Dedifferentiated amniotic fluid mesenchymal stem cell (primary cell): Measurements from ENCODE around the gene TMCC1.
"Not testable (repeated sequence)": the region's sequence is repeated elsewhere in the genome, so short reads cannot be mapped to it uniquely, and the experiment has no call there.

Source experiments
- DNase-seq: peaks from one replicate; pipeline ENCODE4 v3.0.0-alpha.2; 2016; ENCODE audit errors: extremely low spot score

The TMCC1 gene

DNA sequence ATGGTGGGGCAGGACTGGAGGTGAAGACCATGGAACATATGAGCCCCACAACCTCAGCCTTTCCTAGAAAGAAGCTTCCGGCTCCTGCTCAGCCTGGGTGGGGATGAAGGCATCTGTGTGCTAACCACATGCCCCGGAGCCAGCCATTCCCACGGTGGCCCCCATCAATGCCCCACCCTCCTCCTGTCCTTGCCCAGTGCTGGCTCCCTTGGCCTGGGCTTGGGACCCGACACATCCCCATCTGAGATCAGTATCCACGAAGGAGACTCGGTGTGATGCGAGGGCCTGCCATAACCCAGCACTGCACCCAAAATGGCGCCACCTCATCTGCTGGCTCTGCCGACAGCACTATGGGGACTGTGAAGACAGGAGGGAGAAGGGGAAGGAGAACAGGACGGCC is 270.6 kb downstream of the TMCC1 start:
- DNase-seq, result no peak

- DNase-seq, result no peak
These were observed 271.2 kb downstream of the TMCC1 start for GRCh38 chr3:129622226-129622874.

DNA sequence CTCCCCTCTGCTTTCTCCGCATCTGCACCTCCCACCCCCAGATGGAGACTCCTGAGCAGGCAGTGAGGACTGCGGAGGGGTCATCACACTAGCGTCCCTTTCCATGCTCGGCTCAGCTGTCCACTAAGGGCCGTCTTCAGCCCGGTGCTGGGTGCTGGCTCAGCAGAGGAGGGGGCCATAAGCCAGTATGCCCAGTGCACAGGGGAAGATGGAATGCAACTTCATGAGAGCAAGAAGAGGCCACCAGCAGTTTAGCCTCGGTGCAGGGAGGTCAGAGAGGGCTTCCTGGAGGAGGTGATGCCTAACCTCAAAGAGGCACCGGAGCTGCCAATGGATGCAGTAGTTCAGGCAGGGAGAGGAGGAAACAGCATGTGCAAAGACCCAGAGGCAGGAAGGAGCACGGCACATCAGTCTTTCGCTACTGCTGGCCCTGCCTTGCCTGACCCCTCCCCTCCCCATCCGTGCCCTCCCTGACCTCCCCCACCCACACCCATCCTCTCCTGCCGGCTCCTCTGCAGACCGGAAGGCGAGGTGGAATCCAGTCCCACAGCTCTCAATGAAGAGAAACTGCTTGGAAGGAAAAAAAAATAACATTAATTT is 271.8 kb downstream of the TMCC1 start:
- no peak for DNase-seq

- no peak for DNase-seq
These were observed 272.5 kb downstream of the TMCC1 start for GRCh38 chr3:129620828-129621559.

- no peak for DNase-seq
These were observed 273.8 kb downstream of the TMCC1 start for GRCh38 chr3:129619726-129620162.

DNA sequence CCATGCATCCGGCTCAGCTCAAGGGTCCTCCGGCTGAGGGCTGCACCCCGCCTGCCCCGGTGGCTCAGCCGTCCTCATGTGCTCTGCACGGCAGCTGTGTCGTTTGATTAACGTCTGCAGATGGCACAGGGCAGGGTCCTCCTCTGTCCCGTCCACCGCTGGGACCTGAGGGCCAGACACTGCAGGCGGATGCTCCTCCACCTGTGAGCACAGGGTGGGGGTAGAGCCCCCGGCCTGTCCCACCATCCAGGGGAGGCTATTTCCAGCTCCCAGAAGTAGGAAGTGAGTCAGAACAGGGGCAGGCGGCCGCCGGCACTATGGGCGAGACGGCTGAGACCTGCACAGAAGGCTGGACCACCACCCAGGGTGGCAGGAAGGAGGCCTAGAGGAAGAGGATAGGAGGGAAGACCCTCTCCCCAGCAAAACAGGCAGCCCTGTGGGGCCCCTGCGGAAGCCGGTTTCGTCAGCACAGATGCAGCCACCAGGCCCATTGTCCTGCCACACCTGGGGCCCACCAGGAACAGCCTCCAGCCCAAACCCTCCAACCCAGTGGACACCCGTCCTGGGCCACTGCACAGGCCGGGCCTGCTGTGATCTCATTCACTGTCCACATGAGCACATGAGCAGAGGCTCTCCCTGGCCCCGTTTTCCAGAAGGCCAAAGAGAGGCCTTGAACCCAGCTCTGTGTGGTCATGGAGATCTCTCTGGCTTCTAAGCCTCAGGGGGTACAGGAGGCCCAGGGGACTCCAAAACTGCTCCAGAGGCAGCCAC is 274.4 kb downstream of the TMCC1 start:
- DNase-seq, result no peak

- no peak for DNase-seq
These were observed 275.2 kb downstream of the TMCC1 start for GRCh38 chr3:129618186-129618820.

DNA sequence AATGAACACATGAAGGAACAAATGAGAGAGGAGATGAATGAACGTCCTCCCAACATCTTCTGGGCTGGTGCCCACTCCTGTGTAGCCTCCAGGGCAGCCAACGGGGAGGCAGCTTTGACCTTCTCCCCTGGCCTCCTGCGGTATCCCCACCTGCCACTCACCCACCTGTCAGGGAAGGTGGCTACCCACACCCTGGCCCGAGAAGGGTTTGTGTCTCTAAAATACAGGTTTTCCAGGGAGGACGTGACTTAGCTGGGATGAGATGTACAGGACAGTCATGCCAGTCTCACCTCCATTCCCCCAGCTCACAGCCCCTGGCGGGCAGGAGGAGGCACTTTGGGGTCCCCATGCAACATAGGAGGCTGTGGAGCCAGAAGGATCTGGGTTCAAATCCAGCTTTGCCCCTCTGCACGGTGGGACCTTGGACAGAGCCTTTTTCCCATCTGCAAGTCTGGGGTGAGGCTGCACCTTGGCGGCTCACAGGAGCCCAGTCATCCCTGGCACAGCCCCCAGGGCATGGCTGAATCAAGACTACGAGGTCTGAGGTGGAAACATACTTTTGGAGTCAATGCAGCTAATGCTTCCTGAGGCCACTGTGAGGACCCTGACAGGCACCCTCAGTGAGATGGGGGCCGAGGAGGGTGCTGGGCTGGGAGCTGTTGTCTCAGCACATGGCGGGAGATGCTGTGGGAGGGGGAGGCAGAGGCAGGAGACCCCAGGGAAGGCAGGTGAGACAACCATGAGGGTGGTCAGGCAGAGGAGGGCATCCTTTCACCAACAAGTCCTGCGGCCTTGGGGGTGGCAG is 275.9 kb downstream of the TMCC1 start:
- DNase-seq, result no peak

GRCh38 chr3:129616713-129617112 is 276.8 kb downstream of the TMCC1 start:
- DNase-seq, result no peak

GRCh38 chr3:129616291-129616690 is 277.2 kb downstream of the TMCC1 start:
- no peak for DNase-seq

- no peak for DNase-seq
These were observed 277.7 kb downstream of the TMCC1 start for GRCh38 chr3:129615751-129616281.

- DNase-seq, result no peak
These were observed 278.6 kb downstream of the TMCC1 start for GRCh38 chr3:129614927-129615363.

DNA sequence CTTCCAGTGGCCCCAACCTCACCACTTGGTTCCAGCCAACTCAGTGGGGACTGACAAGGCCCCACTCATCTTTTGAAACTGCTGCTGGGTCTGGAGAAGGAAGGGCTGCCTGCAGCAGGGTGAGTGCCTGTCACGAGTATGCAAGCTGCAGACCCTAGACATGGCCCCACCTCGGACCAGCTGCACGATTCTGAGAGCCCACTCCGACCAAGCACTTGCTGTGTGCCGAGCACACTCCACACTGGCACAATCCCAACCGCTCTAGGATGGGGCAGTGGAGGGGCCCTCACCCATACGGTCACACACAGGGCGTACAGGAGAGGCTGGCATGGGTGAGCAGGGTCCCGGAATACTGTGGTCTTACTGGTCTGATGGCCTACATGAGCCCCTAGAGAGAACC is 279.1 kb downstream of the TMCC1 start:
- no peak for DNase-seq

- DNase-seq, result no peak
These were observed 280.2 kb downstream of the TMCC1 start for GRCh38 chr3:129613367-129613740.

GRCh38 chr3:129612534-129613366 is 280.8 kb downstream of the TMCC1 start:
- no peak for DNase-seq

DNA sequence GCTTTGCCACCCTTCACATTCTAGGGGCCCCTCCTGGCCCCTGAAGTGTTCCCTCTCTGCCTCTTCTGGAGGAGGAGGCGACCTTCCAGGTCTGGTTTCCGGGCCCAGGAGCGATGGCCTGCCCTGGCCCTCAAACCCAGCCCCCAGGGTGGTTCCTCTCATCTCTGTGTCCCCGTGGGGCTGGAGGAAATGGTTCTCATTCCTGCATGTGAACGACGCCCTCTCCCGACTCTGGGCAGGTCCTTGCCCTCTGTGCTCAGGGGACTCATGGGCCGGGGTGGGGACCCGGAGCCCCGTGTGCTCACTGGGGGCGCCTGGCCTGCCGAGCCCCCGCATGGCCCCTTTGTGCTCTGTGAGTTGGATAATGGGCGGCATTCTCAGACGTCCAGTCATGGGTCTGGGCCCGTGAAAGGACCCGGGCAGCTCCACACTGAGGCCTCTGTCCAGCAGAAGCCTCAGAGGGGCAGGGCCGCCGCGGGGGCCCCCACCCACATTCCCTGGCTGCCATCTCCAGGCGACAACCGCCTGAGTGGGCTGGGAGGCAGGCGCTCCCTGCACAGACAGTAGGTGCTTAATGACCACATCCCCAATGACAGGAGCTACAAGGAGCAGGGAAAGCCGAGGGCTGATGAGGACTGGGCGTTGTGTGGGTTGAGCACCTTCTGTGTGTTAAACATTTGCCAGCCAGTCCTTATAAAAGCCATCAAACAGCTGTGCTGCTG is 281.5 kb downstream of the TMCC1 start:
- DNase-seq, result no peak

- no peak for DNase-seq
These were observed 282.1 kb downstream of the TMCC1 start for GRCh38 chr3:129611446-129611800.

- DNase-seq, result not testable (repeated sequence)
These were observed 282.6 kb downstream of the TMCC1 start for GRCh38 chr3:129610794-129611445.

DNA sequence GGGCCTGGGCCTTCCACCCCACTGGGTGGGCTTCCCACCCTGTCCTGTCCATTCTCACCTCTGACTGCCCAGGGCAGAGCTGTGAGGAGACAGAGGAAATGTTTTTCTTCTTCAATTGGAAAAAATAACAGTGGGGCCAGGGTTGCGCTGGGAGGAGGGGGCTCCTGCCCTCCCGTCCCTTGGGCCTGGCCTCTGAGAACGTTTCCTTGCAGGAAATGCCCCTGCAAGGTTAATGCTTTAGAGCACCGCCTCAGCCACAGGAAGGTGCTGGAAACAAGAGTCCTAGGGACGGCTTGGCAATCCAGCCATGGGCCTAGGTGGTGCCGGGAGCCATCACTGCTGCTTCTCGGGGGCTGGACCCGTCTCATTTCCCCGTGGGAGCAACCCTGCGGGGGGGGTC is 283.2 kb downstream of the TMCC1 start:
- no peak for DNase-seq
